ENCODE data around the gene YWHAG.

YWHAG gene

DNA sequence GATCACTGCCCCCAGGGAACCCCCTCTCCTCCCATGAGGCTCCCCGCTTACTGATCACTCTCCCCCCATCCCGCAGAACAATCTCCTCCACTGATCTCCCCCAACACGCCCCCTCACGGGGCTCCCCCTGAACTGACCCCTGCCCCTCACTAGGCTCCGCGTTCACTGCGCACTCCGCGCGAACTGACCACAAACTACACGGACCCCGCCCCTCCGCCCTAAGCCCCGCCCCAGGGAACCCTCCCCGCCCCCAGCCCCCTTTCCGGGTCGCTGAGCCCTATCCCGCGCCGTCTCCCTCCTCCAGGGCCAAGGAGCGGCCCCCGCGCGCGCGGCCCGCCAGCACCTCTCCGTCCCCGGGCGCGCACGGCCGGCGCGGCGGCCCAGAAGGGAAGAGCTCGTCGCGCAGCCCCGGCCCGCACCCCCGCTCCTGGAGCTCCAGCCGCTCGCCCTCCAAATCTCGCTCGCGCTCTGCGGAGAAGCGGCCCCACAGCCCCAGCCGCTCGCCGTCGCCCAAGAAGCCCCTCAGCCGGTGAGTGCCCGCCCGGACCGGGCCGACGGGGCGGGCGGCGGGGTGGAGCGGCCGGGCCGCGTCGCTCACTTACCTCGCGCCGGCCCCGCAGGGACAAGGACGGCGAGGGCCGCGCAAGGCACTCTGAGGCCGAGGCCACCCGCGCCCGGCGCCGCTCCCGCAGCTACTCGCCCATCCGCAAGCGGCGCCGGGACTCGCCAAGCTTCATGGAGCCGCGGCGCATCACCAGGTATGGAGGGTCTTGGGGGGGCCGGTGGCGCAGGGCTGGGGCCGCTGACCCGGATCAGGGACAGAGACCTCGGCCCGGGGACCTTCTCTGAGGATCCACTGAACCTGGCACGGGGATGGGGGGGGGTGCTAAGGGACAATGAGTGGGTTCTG lies 76.2 kb downstream of the YWHAG start:
- Mint-ChIP-seq H3K4me1 (ENCODE audit: low read depth) (peaks cover 17% of the 10 kb centered on the region), H3K9me3 (no peaks in the 10 kb centered on the region), H3K27ac (no peak overlapping the region), H3K36me3 (ENCODE audit: low read depth) (no peaks in the 10 kb centered on the region), H3K4me3 (peak overlapping the region; percentile 66), H3K27me3 (peaks cover 80% of the 10 kb centered on the region)
- intact Hi-C loops (cut with micrococcal nuclease): no loop called here

DNA sequence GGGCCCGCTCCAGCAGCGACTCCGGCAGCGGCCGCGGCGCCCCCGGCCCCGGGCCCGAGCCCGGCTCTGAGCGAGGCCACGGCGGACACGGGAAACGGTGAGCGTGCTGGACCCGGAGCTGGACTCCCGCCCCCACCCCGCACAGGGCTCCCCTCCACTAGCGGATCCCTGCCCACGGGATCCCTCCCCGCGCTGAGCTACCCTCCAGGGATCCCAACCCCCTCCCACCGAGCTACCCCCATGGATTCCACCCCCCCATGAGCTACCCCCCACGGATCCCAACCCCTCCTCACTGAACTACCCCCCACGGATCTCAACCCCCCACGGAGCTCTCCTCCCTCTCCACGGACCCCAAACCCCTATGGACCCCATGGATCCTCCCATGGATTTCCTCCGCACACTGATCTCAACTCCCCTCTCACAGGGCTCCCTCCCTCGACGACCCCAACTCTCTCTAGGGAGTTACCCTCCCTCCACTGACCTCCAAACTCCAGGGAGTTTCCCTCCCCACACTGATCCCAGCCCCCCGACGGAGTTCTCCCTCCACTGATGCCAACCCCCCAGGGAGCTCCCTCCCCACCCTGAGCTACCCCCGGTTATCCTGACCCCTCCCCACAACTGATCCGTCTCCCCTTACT lies 77.0 kb downstream of the YWHAG start:
- Mint-ChIP-seq H3K4me3 (peak overlapping the region; percentile 66), H3K27me3 (peaks cover 85% of the 10 kb centered on the region), H3K36me3 (ENCODE audit: low read depth) (no peaks in the 10 kb centered on the region), H3K27ac (no peak overlapping the region), H3K9me3 (no peaks in the 10 kb centered on the region), H3K4me1 (ENCODE audit: low read depth) (peaks cover 17% of the 10 kb centered on the region)
- intact Hi-C loops (cut with micrococcal nuclease): no loop called here

DNA sequence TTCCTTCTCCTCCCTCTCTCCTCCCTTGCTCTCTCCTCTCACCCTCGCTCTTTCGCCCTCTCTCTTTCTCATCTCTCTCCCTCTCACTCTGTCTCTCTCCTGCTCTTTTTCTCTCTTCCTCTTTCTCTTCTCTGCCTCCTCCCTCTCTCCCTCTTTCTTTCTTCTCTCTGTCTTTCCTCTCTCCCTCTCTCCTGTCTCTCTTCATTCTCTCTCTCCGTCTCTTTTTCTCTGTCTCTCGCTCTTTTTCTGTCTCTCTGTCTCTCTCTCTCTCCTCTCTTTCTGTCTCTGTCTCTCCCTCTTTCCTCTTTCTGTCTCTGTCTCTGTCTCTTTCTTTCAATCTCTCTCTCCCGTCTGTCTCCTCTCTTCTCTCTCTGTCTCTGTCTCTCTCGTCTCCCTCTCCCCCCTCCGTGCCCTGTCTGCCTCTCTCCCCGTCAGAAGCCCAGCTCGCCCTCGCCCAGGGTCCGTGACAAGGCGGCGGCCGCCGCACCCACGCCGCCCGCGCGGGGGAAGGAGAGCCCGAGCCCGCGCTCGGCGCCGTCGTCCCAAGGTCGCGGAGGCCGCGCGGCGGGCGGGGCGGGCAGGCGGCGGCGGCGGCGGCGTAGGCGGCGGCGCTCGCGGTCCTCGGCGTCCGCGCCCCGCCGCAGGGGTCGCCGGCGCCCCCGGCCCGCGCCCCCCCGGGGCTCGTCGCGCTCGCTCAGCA lies 77.6 kb downstream of the YWHAG start:
- peak overlapping the region; percentile 58 for H3K4me3 Mint-ChIP-seq
- peaks cover 79% of the 10 kb centered on the region for H3K27me3 Mint-ChIP-seq
- H3K36me3 Mint-ChIP-seq (ENCODE audit: low read depth): no peaks in the 10 kb centered on the region
- intact Hi-C loops (cut with micrococcal nuclease): no loop called here
- no peaks in the 10 kb centered on the region for H3K9me3 Mint-ChIP-seq
- H3K4me1 Mint-ChIP-seq (ENCODE audit: low read depth): peaks cover 17% of the 10 kb centered on the region
- H3K27ac Mint-ChIP-seq: peak overlapping the region; percentile 18

DNA sequence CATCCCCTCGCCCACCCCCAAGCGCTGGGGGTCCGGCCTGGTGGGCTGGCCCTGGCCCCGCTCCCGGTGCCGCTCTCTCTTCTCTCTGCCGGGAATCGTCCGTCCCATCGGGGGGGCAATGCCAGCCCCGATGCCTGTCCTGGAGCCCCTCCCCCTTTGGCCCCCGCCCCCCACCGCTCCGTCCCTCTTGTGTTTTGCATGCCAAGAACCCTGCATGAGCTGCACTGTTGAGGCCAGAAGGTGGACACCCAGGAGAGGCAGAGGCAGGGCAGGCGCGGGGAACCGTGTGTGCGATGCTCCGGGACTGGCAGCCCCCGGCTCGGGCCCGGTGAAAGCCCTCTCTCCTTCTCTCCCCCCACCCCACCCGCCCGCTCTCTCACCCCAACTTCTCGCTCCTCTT lies 78.4 kb downstream of the YWHAG start:
- Mint-ChIP-seq H3K4me1 (ENCODE audit: low read depth) (peaks cover 17% of the 10 kb centered on the region), H3K27me3 (peaks cover 76% of the 10 kb centered on the region), H3K9me3 (no peaks in the 10 kb centered on the region), H3K4me3 (no peak overlapping the region), H3K27ac (no peak overlapping the region), H3K36me3 (ENCODE audit: low read depth) (no peaks in the 10 kb centered on the region)
- intact Hi-C loops (cut with micrococcal nuclease): no loop called here

DNA sequence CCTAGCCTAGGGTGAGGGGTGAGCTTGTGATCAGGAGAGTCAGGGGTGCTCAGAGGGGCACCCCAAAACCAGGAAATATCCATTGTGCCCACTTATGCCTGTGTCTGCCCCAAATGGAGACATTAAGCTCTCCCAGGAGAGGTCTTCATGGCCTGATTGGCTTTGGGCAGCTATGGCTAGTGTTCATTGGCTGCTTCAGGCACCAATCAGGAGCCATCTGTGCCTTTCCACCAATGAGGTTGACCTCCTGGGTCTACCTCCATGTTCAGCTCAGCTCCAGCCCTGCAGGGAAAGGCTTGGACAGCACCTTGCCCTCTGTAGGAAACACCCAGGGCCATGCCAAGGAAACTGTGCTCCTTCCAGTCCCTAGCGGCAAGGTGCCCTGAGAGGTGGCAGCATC lies 80.3 kb downstream of the YWHAG start:
- intact Hi-C loops (cut with micrococcal nuclease): no loop called here
- no peak overlapping the region for H3K27ac Mint-ChIP-seq
- H3K9me3 Mint-ChIP-seq: no peaks in the 10 kb centered on the region
- no peak overlapping the region for H3K4me3 Mint-ChIP-seq
- peaks cover 17% of the 10 kb centered on the region for H3K4me1 Mint-ChIP-seq (ENCODE audit: low read depth)
- H3K36me3 Mint-ChIP-seq (ENCODE audit: low read depth): no peaks in the 10 kb centered on the region
- H3K27me3 Mint-ChIP-seq: peaks cover 66% of the 10 kb centered on the region

All from dendritic cell treated with granulocyte-macrophage colony-stimulating factor and Interleukin-4, amounts not matched to agents 40 ng/mL and 50 ng/mL, for 4 days (primary cell).